Iris pigment epithelial cell (primary cell): ENCODE data around the gene PKP2.
A peak's percentile ranks its signal among the peaks of the same experiment; 100 is the strongest.
"Not testable (repeated sequence)": the region's sequence is repeated elsewhere in the genome, so short reads cannot be mapped to it uniquely, and the experiment has no call there.

ENCODE experiments used
- DNase-seq: peaks from one replicate; pipeline ENCODE4 v3.0.0-alpha.2; 2011; ENCODE audit warnings: low read depth

PKP2 gene

GRCh38 chr12:32895688-32896431 is 717 bp downstream of the PKP2 start:
- no peak for DNase-seq

DNA sequence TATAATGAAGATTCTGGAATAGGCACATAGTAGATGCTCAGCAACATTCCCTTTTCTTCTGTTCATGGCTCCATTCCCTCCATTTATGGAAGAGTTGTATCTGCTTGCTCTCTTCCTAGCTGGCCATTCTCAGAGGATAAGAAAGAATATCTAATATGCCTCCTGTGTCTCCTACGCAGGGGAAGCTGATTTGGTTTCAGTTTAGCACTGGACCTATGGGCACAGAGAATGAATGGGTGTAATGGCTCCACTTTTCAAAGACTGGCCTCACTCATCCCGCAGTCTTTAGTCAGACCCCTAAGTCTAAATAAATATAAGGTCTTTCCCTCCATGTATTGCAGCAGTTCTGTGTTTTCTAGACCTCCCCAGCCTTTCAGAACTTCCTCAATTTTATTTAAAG is 2.0 kb downstream of the PKP2 start:
- no peak for DNase-seq

DNA sequence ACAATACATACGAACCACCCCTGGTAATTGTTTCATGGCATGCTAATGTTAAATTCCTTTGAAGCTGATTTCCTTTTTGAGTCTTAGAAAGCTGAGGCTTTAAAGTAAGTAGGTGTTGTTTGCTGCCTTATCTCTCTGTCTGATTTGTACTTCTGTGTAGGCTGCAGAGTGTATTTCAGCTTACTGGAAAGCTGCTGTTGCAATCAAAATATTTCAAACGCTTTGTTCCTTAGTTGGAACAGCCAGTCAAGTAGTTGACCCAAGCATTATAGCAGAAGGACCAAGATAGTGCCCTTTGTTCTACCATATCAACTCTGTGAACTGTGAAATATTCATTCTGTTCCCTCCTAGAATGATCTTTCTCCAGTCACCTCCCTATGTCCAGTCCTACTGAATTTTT is 3.1 kb downstream of the PKP2 start:
- peak; percentile 83 for DNase-seq

DNA sequence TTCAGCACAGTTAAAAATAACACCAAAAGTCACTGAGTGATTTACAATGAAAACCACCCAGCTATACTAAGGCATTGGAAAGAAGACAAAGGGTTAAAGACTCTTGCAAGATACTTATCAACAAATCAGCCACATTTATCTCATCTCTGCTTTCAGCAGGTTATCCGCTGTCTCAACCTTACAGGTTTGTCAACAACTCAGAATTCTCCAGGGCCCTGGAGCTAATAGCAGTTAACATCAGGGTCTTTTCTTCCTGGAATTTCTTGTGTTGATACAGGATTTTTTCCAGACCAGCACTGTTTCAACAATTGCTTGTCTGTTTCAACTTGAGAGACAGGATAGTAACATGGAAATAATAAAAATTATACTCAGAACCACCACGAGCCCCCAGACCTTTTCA is 3.5 kb downstream of the PKP2 start:
- DNase-seq, result no peak

GRCh38 chr12:32892369-32892768 is 4.2 kb downstream of the PKP2 start:
- DNase-seq, result not testable (repeated sequence)

DNA sequence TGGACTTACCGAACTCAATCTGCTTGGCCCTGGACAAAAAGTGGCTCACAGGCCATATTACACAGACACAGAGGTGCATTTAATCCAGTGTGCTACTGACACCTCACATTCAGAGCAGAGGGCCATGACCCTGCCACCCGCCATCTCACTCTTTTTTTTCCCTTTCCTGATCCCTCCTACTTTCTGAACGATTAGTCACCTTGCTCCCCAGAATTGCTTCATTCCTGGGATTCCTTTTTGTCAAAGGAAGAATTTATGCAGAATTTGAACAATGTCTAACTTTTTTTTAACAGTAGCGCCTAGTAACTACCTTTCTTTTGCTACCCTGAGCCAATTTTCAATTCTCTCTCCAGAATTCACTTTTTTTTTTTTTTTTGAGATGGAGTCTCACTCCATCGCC is 4.6 kb downstream of the PKP2 start:
- DNase-seq, result peak; percentile 74

DNA sequence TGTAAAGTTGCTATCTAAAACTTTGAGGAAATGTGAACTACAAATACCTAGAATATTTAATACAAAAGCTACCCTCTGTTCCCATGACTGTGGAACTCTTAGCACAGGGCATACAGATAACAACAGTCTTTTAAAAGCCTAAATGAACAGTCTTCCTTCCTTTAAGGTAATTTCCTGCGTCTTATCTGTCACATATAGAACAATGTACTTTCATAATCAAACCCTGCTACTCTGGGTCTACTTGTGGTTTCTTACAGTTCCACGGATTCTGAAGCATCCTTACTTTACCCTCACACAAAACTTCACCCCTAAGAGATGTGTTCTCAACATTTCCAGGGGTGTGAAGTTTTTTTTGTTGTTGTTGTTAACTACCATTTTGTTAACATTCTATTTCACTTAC is 5.1 kb downstream of the PKP2 start:
- peak; percentile 42 for DNase-seq

- peak; percentile 57 for DNase-seq
Measured at GRCh38 chr12:32889011-32889760, 7.4 kb downstream of the PKP2 start.

DNA sequence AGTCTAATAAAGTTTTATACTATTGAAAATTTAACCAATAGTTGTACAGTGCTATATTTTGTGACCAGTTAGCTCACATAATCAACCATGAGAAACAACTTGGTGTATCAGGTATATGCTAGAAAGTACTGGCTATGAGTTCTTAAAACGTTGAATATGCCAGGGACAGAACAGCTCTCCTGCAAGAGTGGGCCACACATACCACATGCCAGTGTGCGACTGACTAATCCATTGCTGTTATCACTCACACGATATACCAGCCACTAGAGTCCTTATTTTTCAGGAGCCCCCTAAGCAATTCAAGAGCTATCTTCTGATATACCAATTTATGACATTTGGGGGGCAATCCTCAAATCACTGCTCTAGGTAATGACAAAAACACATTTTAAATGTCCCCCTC is 9.5 kb downstream of the PKP2 start:
- no peak for DNase-seq

DNA sequence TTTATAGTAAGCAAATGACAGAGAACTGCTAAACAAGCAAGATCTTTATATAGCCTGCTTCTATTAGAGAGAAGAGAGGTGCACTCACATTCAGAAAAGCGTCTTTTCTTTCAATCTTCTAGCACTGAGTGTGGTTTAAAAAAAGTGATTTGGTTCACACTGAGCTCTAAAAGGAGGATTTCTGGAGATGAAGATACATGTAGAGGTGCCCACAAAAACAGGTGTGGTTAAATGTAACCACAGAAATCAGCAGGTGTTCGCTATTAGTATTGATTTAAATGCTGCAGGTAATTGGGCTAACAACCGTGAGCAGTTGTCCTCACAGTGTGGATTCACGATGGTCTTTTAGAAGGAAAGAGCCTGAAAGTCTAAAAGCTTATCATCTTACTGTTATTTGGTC is 10.7 kb downstream of the PKP2 start:
- DNase-seq, result no peak

DNA sequence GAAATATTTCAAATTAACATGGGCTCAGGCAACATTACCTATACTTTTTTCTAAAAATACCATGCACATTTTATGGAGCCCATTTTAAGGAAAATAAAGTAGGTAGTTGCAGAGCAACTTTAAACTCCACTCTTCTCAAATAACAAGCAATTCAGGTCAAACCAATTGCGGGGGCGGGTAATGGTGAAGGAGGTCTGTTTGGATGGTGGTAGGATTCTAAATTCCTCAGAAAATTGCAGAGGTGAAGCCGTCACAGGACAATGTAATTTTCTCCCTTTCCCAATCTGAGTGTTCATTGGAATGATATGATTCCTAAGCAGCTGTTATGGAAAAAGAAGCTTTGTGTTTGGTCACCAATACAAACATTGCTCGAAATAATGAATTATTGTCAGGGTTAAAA is 11.6 kb downstream of the PKP2 start:
- no peak for DNase-seq

- DNase-seq, result no peak
Measured at GRCh38 chr12:32881702-32882101, 14.9 kb downstream of the PKP2 start.

- DNase-seq, result no peak
Measured at GRCh38 chr12:32881107-32881506, 15.5 kb downstream of the PKP2 start.

DNA sequence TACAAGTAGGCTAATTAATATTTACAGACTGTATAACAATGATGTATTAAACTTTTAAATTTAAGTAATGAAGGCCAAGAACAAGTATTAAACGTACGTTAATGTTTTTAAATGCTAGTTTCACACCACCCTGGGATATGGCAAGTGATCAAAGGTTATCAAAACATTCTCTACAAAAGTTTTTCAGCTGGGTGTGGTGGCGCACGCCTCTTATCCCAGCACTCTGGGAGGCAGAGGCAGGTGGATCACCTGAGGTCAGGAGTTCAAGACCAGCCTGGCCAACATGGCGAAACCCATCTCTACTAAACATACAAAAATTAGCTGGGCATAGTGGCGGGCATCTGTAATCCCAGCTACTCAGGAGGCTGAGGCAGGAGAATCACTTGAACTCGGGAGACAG is 17.5 kb downstream of the PKP2 start:
- DNase-seq, result not testable (repeated sequence)

- peak; percentile 74 for DNase-seq
Measured at GRCh38 chr12:32877601-32878459, 18.7 kb downstream of the PKP2 start.

- DNase-seq, result peak; percentile 56
Measured at GRCh38 chr12:32876004-32876403, 20.6 kb downstream of the PKP2 start.

DNA sequence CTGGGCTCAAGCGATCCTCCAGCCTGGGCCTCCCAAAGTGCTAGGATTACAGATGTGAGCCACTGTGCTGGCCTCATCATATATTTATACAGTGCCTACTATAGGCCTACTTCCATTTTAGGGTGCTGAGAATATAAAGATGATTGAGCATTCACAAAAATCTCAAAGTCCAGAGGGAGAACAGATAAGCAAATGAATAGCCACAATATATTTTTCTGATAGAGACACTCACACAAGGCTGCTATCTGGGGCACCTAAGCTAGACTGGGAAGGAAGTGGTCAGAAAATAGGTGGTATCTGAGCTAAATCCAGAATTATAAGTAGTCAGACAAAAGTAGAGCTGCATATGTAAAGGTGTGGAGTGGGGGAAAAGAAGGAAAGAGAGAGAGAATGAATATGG is 21.6 kb downstream of the PKP2 start:
- no peak for DNase-seq

DNA sequence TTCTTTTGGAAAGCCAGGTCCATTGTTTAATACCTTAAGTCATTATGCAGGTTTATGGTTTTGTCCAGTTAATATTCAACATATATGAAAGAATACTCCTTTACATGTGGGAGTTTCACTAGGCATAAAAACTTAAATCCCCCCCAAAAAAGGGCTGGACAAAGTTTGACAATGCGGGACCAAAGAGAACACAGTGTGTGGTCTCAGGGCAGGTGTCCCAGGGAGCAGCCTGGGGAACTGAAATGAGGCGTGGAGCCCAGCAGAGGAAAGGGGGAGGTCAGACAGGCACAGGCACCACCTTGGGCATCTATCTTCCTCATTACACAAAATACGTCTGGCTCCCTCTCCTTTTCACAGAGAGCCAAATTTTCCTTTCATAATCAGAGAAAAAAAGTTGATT is 22.5 kb downstream of the PKP2 start:
- no peak for DNase-seq

DNA sequence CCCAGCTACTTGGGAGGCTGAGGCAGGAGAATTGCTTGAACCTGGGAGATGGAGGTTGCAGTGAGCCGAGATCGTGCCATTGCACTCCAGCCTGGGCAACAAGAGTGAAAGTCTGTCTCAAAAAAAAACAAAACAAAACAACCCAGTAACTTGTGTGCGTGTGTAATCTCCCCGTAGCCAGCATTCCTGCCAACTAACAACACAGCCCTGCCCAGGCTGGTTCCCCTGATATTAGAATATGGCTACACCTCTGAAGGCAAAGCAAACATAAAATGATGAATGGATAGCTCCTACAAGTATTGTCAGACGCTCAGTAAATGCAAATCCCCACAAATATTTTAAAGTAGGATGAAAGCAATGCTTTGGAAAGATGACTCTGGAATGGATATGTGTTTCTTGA is 24.2 kb downstream of the PKP2 start:
- not testable (repeated sequence) for DNase-seq

- DNase-seq, result peak; percentile 85
Measured at GRCh38 chr12:32870716-32871115, 25.9 kb downstream of the PKP2 start.

DNA sequence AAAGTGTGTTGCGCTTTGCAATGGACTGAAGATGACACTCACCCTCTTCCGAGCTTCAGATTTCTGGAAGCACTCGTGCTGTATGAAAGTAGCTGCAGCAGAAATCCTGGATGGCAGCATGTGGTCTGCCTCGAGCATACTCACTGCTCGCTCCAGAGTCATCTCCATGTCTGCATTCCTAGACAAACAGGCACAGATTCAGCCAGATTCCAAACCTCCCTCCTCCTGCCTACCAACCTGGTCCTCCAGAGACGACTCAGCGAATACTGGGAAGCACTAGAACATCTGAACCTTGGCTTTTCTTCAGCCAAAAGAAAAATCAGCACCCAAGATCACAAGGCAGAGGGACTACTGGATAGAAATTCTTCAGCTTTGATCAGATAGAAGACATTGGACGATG is 27.7 kb downstream of the PKP2 start:
- DNase-seq, result no peak

- DNase-seq, result peak; percentile 39
Measured at GRCh38 chr12:32864731-32865130, 31.8 kb downstream of the PKP2 start.

GRCh38 chr12:32863128-32863527 is 33.4 kb downstream of the PKP2 start:
- DNase-seq, result no peak
